HG02852 (cell line): Measurements from ENCODE around the gene YPEL2.

Source experiments
- ATAC-seq: cut with Tn5 transposase; IDR thresholded peaks from one replicate; pipeline ENCODE4 v1.9.1; 2021; ENCODE audit warnings: mild to moderate bottlenecking, moderate library complexity; ENCODE audit not compliant: unreplicated experiment

YPEL2 gene

DNA sequence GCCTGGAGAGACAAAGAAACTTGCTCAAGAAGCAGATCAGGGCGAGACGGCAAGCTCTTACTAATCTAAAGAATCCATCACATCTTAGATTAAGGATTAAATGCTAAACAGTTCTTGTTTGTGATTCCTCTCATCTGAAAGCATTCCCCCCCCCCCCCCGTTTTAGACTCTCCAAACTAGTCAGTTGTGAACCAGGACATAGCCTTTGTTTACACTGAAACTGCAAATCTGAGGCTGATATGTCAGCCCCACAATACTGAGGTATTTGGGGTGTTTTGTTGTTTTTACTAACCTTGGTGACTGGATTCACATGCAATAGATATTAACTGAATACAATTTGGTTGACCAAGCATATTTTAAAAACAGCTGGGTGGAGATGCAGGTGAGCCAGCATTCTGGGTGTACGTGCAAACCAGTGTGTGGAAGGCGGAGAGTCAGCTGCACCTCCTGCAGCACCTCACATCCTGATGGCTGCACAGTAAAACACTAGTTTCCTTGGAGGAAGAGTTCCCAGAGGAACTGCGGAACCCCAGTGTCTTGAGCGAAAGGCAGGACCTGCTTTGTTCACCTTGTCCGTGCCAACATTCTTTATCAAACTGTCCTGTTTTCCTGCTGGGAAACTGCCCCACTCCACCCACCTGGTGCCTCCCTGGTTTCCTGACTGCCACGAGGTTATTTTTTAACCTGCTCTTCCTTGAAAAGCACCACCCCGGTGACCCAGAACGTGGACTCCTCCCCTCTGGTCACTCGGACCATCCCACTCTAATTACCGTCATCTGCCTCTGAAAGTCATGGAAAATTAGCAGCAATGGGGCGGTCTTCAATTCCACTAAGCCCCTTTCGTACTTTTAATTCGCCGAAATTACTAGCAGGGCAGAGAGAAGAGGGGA lies 1.2 kb upstream of the YPEL2 start:
- ATAC-seq = no peak

DNA sequence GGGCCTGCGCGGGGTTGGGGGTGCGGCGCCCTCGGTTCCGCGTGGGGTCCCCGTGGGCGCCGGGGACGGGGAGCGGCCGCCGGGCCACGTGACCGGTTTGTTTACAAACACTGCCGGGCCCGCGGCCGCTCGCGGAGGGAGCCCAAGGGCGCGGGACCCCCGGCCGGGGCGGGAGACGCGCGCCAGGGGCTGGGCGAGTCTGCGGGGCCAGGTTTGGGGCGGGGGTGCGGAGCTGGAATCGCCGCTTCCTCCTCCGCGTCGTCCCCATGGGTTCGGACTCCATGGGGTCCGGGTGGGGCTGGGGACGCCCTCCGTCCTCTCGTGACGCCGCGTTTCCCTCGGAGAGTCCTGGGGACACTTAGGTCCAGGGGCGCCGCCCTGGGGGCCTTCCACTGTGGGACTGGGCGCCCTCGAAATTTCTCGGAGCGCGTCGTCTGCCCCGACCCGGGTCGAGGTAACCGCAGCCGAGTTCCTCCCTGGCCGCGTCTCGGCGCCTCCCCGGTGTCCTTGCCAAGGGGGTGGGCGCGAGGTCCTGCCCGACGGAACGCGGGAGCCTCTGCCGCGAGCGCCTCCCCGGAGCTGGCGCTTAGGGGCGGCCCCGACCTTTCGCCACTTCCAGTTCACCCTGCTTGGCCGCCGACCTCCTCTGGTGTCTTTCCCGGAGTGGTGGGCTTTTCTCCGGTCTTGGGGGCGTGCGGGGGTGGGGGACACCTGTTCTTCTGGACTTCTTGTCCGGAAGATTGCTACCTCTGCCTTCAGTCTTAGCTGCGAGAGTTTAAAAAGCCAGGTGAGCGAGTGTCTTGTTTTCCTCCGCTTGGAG lies 684 bp downstream of the YPEL2 start:
- peak; percentile 15 for ATAC-seq

DNA sequence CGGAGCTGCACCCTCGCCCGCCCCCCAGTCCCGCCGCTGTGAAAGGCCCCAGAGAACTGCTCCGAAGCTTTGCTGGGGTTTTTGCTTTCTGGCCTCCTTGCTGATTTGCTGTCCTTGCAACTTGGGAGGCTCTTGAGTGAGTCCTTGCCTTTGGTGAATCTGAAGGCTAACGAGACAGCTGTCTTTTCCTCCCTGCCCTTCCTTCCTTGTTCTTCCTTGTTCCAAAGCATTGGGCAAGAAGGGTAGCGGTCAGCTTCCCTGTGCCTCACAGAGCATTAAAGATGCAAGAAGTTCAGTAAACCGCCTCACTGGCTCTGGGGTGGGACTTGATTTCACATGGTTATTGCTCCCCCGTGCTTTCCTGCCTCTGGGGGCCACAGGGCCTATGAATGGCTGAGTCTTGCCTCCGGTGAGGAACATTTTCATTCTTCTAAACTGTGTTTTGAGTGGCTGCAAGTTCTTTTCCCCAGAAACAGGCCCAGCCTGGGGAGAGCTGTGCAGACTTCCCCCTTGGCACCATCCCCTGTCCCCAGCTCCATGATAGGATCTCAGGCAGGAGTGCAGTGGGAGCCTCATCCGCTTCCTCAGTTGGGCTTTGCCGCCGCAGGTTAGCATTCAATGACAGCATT lies 1.4 kb downstream of the YPEL2 start:
- no peak for ATAC-seq

DNA sequence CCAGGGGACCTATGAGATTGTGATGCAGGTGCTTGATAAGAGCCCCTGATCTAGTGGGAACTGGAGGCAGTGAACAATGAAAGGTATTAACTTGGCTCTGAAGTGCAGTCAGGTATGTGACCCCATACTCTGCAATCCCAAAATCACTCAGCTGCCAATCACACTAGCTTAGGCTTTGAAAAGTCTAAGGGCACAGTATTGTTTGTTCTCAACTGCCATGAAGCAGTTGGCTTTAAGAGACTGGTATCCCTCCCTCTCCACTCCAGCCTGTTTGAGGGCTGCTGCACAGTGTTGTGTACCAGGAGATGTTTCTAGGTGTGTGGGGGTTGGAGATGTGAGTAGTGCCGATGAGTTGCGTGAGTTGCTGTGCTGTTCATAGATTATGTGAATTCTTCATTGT lies 2.4 kb downstream of the YPEL2 start:
- ATAC-seq = no peak

DNA sequence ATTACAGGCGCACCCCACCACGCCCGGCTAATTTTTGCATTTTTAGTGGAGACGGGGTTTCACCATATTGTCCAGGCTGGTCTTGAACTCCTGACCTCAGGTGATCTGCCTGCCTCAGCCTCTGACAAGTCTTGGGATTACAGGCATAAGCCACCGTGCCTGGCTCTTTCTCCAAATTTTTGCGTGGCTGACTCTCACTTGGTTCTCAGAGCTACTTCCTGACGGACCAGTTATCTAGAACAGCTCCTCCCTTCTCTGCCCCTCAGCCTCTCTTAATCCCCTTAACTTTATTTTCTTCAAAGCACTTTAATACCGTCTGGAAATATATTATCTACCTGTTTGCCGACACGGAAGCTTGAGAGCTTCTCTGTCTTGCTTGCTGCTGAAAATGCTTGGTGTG lies 4.2 kb downstream of the YPEL2 start:
- ATAC-seq = no peak

DNA sequence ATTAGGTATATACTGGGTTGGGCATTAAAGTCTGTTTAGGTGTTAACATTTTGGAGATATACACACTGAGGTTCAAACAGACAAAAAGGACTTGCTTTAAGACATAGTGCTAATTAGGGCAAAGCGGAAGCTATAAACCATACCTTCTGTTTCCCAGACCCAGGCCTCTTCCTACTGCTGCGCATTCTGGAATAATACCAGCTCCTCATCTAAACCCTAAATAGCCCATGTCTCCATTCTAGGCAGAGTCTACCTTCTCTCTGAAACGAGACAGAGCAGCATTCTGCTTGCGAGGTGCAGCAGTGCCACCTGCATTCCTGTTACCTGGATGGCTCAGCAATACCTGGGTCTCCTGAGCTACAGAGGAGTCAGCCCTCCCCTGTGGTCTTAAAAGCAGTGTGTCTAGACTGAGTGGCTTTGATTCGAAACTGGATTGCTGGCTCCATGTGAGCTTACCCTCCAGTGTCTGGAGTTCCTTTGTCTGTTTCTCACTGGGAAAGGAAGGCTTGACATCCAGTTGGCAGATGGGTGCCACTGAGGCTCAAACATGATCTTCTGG lies 6.4 kb downstream of the YPEL2 start:
- no peak for ATAC-seq

DNA sequence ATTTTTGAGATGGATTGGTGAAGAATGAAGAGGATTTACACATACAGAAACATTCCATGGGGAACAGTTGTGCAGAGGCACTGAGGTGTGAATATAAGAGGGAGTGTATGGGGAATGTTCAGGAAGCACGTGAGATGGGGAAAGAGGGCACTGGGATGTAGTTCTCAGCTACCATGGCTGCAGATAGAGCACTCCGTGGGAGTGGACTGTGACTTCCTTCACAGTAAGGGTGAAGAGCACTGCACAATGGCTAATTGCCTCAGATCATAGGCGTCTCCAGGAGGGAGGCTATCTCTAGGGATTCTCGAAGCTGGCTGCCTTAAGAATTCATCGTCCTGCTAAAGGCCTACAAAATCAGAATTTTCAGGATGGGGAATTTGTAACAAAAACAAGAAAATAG lies 7.0 kb downstream of the YPEL2 start:
- no peak for ATAC-seq

DNA sequence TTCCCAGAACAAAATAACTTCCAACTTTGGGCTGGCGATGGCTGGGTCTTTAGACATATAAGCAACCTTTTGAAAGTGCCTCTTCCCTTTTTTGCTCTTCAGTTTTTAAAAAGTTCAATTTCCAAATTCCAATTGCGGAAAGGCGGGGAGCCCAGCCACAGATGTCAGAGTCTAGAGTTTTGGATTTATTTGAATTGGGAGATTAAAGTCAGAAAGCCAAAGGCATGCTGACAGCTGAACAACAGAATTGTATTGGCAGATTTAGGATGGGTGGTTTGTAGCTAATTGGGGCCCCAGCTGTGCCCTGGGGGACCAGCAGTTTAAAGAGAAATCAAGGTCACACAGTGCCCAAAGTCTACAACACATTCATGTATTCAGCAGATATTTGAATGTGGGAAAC lies 10.5 kb downstream of the YPEL2 start:
- ATAC-seq = no peak

DNA sequence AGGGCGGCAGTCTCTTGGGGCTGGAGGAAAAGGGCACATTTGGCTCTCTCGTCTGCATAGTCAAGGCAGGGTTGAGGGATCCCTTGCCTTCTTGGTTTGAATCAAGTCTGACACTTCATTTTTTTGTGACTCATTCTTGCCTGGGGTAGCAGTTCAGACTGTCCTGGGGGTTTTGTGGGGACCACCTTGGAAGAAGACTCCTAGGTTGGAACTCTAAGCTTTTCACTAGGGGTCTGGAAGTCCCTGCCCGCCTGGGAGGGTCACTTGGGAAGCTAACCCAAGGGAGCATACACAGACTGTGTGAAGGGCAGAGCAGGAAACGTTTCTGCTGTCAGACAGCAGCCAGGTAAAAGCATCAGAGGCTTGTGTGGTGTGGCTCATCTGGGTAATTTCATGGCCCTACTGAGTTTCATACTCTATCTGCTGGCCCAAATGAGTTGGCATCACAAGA lies 11.3 kb downstream of the YPEL2 start:
- no peak for ATAC-seq

DNA sequence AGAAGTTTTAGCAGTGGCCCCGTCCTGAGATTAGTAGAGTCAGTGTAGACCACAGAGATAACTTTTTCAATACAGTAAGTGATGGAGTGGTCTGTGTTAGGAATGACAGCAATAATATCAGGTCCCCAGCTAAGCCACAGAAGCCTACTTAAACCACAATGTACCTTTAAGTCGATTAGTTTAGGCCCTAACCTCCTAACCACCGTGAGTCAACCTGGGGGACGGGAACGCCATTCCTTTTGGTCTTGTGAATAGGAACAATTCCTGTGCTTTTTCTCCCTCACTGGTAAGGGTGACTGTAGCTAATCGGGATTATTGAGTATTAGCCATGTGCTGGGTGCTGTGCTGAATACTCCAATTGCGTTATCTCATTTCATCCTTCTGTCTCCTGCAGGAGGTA lies 14.0 kb downstream of the YPEL2 start:
- no peak for ATAC-seq

DNA sequence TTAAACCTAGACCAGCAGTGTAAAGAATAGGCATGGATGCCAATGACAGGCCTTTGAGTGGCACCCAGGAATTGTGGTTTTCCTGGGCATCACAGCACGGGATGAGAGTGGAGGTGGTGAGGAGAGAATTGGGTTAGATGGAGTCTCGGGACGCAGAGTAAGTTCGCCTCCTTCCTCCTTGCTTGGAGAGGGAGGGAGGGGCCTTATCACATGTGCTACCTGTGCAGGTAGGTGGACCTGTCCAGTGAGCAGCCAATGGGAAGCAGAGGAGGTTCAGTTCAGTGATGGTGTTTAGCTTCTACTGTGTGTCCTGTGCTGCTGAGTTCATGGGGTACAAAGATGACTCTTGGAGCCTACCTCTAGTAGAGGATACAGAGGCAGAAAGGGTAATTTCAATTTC lies 14.9 kb downstream of the YPEL2 start:
- no peak for ATAC-seq

DNA sequence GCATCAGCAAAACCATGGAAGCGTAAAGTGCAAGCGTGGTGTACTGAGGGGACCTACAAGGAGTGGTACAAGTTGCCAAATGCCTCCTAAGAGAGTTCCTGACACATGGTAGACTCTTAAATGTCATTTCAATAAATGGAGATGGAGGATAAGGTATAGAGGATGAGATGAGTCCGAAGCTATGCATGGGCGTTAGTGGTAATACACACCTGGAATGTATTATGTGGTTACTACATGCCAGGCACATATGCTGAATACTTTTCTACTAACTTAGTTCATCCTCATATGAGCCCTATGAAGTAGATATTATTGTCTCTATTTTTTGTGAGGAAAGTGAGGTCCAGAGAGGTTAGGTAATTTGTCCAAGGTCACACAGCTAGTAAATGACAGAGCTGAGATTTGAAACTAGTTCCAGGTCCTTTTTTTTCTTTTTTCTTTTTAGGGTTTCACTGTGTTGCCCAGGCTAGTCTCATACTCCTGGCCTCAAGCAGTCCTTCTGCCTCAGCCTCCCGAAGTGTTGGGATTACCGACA lies 15.5 kb downstream of the YPEL2 start:
- ATAC-seq = no peak

DNA sequence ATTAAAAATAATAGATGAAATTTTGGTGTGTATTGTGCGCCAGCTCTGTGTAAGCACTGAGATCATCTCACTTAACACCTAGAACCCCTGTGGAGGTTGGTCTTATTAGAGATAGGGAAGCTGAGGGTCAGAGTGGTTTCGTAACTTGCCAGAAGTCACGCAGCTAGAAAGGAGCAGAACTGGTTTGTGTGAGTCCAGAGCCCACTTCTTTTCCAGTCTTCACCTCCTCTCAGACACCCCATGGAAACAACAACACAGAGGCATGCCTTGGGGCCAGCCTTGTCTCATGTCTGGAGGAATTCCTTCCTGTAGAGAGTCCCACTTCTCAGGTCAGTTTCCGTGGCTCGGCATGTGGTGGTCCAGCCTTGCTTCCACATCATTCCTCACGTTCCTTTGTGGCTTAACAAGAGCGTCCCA lies 16.5 kb downstream of the YPEL2 start:
- ATAC-seq = no peak

DNA sequence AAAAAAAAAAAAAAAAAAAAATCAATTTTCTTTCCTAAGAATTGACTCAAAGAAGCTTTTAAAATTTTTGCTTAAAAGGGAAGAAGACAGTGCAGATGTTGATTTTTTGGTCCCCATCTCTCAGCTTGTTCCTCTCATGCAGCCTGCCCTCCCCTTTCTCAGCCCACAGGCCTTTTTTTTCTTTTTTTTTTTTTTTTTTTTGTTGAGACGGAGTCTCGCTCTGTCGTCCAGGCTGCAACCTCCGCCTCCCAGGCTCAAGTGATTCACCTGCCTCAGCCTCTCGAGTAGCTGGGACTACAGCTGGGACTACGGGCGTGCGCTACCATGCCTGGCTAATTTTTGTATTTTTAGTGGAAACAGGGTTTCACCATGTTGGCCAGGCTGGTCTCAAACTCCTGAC lies 17.7 kb downstream of the YPEL2 start:
- no peak for ATAC-seq

DNA sequence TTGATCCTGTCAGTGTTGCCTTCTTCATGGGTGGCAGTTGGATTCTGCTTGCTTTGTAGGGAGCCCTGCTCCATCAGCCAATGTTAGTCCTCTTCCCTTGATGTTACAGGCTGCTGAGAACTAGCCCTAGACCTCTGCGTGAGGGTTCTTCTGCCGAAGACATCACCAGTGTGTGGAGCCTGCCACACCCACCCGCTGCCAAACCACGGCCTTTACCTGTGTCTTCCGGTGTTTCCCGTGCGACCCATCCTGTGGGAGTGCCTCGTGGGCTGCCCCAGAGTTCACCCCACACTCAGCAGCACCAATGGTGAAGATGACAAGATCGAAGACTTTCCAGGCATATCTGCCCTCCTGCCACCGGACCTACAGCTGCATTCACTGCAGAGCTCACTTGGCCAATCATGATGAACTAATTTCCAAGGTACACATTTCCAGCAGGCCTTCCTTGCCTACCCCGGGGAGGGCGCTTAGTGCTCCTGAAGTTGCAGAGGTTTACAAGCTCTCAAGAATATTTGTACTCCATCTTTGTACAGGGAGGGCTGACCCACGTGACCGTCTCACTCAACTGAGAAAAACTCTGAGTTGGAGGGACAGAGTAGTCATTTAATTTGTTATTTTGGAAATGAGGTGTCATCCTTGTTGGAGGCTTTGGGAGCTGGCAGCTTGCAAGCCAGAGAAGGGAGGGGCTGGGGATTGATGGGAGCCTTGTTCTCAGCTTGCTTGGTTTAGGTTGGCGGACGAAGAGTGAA lies 21.8 kb downstream of the YPEL2 start:
- no peak for ATAC-seq

DNA sequence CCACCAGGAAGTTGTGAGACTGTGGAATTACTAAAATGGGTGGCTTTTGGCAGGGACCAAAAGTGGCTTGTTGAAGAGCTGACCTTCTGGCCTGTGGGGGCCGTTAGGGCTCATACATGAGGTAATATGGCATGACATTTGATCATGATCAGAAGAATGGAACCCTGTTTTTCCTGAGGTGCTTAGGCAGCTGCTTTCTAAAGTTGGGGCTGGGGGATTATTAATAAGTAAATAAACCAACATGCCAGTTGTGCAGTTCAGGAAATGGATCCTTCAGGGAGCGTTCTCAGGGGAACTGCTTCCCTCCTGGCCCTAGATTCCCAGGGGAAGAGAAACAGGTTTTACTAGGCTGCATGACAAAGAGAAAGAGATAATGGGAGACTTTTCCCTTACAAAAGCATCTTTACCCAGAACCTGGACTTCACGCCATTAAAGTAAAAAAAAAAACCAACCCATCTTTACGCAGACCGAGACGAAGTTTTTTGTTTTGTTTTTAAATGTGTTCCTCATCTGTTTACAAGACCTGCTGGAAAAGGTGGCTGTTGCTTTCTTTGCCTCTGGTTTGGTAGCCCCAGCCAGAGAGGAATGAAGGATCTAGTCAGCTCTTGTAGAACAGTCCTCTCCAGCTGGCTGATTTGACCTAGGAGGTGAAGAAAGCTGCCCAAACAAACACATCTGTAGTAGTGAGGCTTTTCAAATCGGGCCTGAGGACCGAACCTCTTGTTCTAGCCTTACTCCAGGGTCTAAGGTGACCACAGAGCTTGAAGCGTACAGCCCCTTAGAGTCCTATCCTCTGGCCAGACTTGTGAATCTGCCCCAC lies 22.7 kb downstream of the YPEL2 start:
- no peak for ATAC-seq

DNA sequence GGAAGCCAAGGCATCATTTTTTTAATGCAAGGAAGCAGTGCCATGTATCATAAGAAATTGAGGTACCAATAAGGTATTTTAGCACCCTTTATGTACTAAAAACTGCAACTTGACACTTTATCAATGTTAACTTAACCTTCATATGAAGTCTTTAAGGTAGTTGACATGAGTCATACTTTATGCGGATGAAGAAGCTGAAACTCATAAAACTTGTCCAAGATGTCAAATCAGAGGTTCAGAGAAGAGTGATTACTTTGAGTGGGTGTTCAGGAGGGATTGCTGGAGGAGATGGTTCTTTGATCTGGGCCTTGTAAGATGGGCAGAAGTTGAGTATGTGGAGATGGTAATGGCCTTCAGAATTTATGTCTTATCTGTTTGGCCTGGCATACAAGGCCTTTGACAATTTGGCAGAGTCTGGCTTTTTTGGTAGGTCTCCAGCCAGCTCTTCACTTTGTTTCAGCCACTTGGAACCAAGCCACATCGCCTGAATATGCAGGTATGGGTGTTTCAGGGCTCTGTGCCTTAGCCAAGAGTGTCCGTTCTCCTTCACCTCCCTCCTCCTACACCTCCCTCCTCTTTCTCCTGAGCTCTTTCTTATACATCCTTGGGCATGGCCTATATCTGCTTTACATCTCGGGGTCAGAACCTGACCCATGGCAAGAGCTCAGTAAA lies 23.7 kb downstream of the YPEL2 start:
- no peak for ATAC-seq

DNA sequence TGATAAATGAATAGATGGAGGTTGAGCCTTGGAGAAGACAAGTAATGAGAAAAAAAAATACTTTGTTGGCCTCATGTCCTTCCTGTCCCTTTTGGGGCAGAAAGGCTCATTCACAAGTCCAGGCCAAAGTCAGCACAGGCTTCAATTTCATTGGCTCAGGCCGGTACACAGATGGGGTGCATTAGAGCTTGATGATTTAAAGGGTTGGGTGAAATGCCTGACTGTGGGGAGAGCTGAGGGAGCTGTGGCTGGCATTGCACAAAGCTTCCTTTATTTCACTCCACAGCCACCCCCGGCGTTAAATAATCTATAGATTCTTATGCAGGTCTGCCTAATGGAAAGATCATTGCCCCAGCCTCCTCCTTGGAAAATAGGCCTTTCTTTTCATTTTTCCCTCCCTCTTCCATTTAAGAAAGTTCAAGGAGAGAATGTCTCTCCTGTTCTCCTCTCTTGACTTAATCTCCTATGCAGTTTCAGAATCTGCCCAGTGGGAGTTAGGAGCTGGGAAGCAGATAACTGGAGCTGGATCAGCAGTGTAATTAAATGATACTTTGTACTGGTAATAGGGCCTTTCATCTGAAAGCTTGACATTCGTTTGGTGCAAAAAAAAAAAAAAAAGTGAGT lies 24.4 kb downstream of the YPEL2 start:
- ATAC-seq = no peak
